Measurements from ENCODE around the gene SCD5.

DNA sequence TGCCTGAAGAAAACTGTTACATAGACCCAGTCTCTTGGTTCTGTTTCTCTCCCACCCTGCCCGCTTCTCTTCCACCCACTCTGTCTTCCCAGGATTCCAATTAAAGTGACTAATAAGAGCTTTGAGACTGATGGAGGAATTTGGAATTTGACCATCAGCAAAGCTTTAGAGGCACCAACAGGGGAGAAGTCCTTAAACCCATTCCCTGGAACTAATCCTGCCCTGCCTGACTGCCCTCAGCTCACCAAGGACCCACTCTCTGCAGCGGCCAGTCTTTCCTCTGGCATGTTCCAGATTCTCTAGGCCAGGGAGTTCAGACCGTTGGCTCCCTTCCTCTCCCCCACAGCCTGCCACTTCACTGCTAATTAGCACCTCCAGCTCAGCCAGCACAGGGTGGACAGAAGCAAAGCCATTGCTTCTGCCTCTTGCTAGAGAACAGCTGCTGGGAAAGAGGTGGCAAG is 23.9 kb downstream of the SCD5 start:
- no peak for TF ChIP-seq CTCF (conservative IDR thresholded peaks at IDR 0.05 in 1 of 2, IDR thresholded peaks at IDR 0.05 in 1 of 2; ENCODE audit: extremely low read depth in 1 of 2, insufficient read depth in 1 of 2, low read depth in 1 of 2, low read length in 2 of 2)
- no peak for TF ChIP-seq EZH2 (IDR thresholded peaks at IDR 0.05; ENCODE audit: borderline replicate concordance, low read length)
